ENCODE data around the gene CDH23.

Gene CDH23

DNA sequence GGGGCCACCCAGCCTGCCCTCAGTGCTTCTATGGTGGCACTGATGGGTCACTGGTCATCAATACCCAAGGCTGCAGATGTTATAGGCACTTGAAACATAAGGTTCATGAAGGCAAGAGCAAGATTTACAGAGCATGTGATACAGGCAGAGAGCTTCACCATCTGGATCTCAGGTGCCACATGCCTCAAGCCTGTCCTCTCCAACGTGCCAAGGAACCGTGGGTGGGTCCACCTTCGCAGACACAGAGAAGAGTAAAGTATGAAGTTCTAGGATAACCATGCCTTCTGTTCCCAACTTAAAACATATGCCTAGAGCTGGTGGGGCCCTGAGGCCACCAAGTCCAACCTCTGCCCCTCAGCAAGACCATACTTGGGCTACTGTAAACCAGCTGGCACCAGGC, 26.7 kb upstream of the CDH23 start:
- no peak for DNase-seq

DNA sequence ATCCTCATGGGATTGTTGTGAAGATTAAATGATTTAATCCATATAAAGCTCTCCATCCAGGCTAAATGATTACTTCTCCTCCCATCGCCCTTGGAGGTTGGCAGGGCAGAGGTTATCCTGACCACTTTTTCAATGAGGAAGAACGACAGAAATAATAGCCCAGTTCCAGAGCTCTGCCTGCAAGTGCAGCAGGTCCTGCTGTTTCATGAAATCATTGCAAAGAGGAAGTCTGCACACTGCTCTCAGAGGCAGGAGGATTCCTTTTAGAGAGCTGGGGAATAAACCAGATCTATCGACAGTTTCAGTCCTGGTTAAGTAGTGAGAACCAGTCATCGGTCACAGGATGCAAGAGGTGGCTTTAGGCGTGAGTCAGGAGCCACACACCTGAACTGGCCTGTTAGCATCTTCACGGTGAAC, 25.0 kb upstream of the CDH23 start:
- DNase-seq: no peak

DNA sequence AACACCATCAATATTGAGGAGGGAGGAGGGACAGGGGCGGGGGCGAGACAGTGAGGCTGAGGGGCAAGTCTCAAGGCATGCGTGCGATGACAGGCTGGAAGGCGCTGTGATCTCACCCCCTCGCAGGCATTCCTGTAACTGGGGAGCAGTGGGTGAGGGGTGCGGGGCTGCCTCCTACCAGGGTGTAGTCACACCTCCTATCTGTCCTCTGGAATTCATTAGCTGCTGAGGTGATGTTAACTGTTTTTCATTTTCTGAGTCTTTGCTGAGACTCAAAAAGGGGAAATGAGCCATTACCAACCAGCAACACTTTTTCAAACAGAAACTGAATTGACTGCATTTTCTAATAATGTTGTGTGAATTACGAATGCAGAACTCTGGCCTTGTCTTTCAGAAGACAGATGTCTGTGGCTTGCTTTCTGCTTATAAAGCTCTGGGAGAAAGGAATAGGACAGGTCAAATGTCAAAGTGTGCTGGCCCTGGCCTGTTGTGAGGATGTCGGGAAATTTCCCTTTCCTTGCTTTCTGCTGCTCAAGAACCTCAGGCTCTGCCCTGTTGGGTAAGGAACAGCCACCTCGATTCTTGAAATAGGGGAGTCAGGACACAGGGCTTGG, 23.7 kb upstream of the CDH23 start:
- DNase-seq: no peak

DNA sequence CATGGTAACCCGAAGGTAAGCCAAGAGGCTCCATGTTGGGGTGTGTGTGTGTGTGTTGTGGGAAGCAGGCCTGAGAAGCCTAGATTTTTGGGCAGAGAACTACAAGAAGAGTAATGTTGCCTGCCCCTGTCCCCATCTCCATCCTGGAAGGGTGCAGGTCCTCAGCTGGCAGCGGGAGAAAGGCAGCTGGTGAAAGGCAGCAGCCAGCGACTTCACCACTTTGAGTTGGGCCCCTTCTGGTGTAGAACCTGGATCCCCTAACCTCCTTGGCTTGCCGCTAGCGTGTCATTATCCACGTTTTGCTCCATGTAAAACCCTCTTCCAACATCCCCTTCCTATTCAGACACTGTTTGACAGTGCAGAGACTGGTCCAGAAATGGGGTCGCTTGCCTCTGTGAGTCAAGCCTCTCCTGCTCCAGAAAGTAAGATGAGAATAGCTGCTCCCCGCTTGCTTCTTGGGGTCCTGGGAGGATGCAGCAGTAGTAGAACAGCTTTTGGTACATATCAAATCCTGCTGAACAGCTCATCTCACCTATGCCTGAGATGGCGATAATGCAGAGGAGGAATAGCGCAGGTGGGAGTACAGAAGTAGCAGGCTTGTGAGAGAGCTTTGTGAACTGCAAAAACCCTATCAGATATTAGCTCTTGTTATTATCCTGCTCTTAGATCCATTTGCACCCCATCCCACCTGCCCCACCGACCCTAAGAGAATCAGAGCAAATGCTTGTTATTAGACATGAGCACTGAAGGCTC, 22.1 kb upstream of the CDH23 start:
- no peak for DNase-seq

DNA sequence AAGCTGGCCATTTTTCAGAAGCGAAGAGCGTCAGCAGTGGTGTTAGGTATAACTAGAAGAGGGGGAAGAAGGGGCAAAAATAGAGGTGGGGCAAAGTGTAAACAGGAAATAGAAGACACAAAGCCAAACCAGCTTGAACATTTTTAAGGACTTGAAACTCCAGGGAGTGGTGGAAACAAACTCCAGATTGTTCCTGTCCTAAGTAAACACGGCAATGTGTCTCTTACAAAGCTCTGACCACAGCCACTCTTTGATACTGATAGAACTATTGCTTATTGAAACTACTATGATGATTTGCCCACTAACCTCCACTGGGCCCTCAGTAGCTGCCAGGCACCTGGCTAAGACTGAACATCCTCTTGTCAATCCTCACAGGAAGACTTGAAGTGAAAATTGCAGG, 20.8 kb upstream of the CDH23 start:
- DNase-seq: no peak

DNA sequence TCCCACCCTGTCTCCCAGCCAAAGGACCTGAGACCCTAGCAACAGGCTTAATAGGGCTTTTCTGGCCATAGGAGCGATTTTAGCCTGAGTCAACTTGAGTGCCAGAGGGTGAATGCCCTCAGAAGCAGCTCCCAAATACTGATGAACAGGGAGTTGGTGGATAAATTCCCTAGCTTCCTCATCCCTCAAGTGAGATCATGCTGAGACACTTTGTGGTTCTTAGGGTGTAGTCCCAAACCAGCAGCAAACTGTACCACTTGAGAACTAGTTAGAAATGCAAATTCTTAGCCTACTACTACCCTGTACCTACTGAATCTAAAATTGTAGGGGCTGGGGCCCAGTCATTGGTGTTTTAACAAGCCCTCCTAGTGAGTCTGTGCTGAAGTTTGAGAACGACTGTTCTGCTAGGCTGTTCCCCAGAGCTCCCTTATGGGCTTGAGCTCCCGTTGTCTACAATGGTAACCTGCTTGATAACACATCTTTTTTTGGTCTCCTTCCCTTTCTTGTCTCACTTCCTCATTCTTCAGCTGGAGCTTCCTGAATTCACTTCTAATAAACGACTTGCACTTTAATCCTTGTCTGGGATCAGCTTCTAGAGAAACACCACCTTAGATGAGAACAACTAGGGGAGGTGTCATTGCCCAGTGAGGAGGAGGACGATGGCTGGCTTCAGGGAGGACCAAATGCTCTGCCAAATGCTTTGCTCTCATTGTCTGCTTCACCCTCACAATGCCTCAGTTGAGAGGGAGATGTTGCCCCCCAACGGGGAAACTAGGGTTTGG, 18.2 kb upstream of the CDH23 start:
- no peak for DNase-seq

DNA sequence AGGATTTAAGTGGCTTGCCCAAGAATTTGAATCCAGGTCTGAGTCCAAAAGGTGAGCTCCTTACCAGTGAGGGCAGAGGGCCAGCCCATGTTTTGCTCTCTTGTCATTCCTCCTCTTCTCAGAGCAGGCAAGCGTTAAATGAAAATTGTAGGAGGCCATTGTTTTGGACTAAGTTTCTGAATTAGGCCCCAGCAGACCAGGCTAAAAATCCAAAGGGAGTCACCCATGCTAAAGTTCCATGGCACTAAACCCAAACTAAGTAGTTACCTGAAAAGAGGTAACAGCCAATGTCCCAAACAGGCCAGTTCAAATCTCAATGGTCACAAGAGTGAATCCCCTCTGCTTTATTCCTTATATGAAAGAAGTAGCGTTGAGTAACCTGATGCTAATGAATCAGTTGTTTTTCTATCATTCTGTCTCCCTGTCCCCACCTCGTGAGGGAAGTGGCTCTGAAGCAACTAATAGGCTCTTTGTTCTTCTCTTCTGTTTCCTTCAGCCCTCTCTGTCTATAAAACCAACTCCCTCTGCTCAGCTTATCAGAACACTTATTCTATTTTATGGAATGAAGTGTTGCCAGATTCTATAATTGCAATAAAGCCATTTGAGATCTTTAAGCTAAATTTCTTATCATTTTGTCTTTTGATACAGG, 17.5 kb upstream of the CDH23 start:
- no peak for DNase-seq

DNA sequence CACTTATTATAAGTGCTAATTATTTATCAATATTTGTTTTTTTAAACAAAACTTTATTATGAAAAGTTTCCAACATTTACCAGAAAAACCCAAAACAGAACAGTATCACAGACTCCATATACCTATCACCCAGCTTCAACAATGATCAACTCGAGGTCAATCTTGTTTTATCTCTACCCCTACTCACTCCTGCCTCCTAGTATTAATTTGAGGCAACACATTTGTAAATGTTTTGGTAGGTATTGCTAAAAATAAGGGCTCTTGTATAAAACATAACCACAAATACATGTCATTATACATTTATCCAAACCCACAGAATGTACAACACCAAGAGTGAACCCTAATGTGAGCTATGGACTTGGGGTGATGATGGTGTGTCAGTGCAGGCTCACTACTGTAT, 15.9 kb upstream of the CDH23 start:
- no peak for DNase-seq

DNA sequence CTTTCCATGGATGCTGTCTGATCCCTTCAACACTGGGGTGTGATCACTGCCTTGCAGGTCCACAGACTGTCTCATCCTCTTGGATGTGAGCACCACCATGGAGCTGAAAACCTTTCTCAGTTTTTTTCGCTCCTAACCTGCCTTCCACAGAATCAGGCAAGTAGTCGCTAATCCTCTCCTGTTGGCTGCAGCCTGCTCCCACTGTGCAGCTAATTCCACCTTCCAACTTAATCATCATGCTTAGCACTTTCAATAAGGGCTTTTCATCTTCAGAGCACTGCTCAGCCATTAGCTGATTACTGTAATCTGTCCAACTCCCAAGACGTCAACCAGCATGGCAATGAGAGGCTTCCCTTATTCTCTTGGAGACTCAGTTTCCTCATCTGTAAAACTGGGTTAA, 15.1 kb upstream of the CDH23 start:
- DNase-seq: no peak

DNA sequence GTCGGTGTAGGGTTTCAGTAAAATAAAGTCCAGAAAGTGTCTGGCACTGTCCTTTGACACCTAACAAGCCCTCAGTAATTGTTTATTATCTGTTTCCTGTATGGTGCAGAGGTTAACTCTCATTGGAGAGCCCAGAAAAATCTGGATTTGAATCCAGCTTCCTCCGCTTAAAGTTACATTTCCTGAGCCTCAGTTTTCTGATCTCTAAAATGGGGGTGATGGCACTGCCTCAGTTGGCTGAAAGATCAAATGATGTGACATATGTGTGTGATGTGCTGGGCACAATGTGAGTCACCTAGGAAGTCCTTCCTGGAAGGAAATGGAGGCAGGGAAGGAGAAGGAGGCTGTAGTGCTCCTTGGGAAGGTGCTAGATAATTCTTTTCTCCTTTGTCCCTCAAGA, 14.7 kb upstream of the CDH23 start:
- DNase-seq: no peak

DNA sequence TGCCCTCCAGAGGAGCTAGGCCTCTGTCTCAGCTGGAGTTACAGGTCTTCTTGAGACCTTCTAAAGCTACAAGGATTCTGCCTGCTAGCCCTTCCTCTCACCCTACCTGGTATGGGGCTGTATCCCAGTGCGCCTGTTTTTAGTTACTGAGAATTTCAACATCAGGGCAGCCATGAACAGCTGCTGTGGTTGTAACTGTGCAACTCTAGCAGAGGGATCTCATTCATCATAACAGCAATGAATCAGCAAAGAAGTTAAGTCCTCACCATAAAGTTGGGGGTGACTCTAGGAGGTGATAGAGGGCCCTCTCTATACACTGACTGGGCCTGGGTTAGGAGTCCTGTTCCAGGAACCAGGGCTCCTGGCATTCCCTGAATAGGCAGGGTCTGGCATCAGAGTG, 14.0 kb upstream of the CDH23 start:
- no peak for DNase-seq

DNA sequence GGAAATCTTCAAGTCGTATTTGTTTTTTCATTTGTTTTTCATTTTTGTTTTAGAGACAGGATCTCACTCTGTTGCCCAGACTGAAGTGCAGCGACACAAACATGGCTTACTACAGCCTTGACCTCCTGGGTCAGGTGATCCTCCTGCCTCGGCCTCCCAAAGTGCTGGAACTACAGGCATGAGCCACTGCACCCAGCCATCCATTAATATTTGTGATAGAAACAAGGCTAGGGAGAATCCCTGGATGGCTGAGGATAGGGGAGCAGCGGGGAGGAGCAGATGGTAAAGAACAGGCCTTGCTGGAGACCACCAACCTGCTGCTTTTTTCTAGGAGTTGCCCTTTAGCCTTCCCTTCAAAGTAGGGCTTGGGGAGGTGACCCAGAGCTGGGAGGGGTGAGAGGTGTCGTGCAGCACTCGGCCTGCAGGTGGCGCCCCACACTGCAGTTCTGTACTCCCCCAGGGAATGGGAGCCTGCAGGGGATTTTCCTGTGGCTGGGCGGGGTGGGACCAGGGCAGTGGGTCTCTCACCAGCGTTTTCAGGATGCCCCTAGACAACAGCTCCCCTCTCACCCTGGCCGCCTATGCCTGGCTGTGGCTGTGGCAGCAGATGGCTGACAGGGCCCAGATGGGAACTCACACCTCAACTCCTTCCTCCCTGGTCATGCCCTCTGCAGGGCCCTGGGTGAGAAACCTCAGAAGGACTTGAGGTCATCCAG, 12.6 kb upstream of the CDH23 start:
- no peak for DNase-seq

DNA sequence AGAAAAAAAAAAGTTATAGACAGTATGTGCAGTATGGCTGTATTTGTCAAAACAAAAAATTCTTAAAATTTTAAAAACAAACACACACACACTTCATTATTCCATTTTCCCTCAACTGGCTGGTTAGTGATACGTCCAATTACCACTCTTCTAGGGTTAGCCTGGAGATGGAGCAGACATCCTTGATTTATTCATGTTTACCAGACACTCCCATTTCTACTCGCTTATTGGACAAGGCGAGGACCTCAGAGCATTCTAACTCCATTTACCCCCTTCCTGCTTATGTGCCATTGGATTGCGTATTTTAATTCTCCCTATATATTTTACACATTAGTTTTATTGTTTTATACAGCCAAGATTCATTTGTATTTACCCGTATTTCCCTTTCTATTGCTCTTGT, 8.5 kb upstream of the CDH23 start:
- DNase-seq: no peak

DNA sequence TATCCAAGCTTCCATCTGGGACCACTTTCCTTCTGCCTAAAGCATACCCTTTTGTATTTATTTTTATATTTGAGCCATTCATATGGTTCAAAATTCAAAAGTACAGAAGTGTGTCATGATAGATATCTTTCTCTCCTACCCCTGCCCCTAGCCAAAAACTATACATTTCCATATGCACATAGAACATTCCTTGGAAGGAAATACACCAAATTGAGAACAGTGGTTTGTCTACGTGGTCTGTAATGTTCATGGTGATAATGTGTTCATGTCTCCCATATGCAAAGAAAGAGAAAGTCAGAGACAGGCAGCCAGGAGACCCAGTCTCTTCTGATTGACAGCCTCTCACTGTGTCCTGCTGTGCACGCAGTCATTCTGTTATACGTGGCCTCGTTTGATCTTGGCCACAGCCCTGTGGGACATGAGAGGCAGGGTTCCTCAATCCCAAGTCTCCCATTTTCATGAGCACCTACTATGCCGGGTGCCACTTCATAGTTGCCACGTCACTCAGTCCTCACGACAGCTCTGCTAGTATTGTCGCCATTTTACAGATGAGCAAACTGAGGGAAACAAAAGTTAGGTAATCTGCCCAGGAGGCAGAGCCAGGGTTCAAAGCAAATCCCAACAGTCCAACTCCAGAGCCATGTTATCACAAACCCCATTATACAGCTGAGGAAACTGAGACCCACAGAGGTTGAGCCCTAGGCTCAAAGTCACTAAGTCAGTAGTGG, 8.0 kb upstream of the CDH23 start:
- DNase-seq: no peak

DNA sequence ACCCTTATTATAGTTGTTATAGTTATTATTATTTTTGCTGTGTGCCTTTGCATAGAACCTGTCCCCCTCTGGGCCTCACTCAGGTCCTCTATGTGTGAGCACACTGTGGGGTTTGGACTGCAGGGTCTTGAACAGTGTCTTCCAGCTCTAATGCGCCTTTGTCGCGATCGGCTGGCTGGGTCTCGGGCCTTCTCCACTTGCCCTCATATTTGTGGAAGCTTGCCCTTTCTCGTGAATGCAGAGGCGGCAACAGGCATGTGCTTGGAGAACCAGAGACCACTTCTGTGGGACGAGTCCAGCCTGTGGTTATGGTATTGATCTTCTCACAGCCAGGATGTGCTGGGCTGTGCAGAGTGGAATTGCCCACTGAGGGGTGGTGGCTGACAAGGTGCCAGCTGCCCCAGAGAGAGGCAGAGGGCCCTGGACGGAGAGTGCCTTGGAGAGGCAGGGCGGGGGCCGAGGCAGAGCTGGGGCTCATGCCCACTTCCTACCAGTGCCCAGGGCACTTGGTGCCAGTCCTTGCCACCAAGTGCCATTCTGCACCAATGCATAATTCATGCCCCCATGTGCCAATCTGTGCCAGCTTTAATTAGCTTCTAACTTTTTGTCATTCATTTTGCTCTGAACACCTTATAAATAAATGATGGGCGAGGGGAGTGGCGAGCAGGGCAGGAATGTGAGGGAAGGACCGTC, 6.8 kb upstream of the CDH23 start:
- no peak for DNase-seq

DNA sequence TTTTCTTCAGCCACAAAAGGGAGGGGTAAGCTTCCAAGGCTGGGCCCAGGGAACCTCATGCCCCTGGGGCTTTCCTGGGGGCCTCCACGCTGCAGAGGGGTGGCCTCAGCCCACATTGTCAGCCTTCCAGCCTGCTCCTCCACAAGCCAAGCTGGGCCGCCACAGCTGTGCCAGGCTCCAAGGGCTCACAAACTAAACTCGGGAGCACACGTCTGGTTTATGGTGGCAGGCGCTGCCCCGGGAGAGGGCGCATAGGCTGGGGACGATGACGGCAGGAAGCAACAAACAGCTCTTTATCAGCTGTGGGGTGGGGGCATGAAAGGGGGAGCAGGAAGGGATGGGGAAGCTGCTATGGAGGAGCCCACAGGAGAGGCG, 6.3 kb upstream of the CDH23 start:
- DNase-seq: no peak

DNA sequence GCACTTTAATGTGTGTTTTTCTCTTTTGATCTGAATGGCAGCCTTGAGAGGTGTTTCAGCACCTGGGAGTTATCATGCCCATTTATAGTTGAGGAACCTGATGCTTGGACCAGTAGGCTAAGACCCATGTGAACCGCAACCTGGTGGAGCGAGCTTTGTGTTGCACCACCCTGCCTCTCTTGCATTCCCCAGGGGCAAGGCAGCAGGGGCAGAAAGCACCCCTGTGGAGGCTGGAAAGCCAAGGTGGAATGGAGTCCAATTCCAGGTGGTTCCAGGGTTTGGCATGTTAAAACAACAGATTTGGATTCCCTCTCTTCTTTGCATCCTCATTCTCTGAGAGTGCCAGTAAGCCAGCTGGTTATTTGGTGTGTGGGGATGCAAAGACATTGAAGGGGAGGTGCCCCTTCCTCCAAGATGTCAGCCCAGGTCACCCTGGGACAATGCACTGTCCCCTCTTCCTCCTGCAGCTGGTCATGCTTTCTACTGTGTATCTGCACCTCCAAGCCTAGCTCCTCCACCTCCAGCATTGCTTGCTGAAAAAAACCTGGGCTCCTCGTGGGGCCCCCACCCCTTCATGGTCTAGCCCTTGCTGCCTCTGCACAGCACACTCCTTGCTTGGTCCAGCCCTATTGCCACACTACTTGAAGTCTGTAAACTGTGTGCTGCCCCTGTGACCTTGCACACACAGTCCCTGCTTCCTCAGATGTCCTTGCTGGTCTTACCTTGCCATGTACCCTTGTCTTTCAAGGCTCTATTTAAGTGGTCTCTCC, 5.6 kb upstream of the CDH23 start:
- no peak for DNase-seq

DNA sequence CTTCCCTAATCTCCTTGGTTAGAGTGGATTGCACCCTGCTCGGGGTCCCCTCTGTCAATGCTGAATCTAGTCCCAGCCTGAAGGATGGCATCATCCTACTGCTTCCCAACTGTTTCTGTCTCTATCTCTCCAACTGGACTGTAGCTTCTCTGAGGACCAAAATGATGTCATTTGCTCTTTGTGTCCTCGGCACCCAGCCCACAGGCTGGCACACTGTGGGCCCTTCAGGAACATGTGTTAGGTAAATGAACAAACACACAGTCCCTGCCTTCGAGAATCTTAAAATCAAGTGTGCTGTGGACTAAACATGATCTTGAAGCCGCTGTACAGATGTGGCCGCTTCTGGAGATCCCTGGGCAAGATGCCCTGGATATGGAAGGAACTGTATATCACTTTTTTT, 5.0 kb upstream of the CDH23 start:
- no peak for DNase-seq

DNA sequence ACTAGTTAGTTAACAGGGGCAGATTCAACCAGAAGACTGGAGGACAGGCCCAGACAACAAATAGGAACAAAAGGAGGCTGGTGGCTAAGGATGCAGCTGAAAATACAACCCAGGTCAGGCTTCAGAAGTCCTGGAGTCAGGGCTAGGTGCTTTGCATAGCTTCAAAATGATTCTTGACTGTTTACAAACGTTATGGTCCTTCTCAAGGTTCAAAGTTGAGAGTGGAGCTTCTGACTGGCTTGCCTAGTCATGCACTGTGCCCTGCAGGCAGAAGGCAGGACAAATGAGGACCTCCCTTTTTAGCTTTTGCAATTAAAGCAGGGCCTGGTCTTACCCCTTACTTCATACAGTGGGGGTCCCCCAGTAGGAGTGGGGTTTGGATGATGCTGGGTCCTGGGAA, 4.4 kb upstream of the CDH23 start:
- no peak for DNase-seq

DNA sequence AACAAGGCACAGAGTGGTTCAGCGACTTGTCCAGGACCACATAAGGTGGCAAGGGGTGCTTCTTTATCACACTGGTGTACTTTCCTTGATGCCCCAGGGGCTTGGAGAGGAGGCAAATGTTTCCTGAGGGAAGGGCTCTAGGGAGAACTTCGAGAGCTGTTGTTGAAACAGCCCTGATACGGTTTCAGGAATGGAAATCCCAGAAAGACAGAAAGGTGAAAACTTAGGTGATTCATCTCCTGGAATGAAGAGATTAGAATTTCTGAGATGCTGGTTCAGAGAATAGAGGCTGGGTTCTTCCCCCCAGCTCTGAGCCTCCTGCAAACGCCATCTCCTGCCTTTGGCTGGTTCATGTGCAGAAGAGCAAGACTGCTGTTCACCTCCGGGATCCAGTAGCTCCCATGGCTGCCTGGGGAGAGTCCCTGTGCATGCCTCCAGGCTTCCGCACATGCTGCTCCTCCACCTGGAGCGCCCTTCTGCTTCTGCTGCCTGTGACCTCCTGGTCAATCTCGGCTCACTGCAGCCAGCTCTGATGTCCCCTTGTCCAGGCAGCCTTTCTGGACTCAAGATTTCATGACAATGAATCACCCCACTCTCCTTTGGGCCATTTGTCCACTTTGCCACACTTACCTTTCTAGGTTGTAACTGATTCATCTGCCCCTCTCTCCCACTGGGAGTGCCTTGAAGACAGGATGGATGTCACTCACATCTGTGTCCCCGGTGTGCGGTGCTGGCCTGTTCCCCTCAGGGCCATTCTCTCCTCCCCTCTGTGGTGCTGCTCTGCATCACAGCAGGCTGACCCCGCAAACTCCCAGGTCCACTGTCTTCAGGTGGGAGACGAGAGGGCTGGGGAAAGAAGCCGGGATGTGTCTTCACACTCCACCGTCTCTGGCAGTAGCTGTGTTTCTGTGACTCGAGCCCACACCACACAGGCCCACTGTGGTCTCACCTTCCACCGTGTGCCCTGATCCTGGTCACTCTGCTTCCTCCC, 3.6 kb upstream of the CDH23 start:
- no peak for DNase-seq
